ENCODE results near the gene APLP2.
"Not testable (repeated sequence)": the region's sequence is repeated elsewhere in the genome, so short reads cannot be mapped to it uniquely, and the experiment has no call there.

Gene APLP2

DNA sequence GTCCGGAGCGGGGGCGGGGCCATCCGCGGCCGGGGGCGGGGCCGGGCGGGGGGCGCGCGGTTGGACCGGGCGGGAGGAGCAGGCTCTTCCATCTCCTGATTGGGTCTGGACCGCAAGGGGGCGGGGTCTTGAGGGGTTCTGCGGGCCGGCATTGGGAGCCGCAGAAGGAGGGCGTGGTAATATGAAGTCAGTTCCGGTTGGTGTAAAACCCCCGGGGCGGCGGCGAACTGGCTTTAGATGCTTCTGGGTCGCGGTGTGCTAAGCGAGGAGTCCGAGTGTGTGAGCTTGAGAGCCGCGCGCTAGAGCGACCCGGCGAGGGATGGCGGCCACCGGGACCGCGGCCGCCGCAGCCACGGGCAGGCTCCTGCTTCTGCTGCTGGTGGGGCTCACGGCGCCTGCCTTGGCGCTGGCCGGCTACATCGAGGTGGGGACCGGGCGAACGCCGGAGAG is at the start of gene APLP2:
Gene APLP2 (plus strand): TSS at position 236 of the 450 bp plus-strand sequence. CDS start 84 bp downstream, at position 320.
- no peak for FAIRE-seq

DNA sequence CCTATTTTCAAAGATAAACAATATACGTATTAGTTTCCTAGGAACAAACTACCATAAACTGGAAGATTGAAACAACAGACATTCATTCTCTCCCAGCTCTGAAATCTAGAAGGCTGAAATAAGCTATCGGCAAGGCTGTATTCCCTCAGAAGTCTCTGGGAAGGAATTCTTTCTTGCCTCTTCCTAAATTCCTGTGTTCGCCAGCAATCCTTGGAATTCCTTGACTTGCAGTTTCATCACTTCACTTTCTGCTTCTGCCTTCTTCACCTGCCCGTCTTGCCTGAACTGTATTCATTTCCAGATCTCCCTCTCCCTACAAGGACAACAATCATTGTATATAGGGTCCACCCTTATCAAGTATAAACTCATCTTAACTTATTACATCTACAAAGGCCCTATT is 49.4 kb upstream of the APLP2 start:
- no peak for FAIRE-seq

DNA sequence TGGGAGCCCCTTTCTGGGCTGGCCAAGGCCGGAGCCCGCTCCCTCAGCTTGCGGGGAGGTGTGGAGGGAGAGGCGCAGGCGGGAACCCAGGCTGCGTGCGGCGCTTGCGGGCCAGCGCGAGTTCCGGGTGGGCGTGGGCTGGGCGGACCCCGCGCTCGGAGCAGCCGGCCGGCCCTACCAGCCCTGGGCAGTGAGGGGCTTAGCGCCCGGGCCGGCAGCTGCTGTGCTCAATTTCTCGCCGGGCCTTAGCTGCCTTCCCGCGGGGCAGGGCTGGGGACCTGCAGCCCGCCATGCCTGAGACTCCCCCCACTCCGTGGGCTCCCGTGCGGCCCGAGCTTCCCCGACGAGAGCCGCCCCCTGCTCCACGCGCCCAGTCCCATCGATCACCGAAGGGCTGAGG is 48.1 kb upstream of the APLP2 start:
- FAIRE-seq = not testable (repeated sequence)

DNA sequence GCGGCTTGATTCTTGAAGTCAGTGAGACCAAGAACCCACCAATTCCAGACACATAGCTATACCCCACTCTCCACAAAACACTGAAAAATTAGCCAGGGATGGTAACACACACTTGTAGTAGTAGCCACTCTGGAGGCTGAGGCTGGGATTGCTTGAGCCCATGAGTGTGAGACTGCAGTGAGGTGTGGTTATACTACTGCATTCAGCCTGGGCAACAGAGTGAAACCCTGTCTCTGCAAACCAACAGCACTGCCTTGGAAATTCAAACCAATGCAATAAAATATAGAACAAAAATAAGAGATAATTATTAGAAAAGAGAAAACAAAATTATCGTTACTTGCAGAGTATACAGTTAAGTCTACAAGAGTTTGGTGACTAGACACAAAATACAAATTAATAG is 46.9 kb upstream of the APLP2 start:
- FAIRE-seq = no peak

DNA sequence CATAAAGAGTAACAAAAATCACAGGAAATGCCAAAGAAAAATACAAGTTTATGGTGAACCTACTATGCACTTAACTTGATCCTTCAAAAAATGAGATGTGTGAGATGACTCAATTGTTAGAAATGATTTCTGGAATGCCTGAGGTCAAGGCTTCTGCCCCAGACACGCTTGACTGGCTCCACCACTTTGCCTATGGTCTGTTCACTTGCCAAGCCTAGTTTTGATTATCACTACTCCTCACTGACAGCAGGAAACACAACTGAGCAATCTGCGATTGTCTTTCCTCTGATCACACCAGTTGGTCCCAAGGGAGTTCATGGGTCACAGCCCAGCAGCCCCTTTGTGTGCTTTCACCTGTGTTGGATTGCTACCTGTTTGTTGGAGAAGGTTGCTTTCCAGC is 46.5 kb upstream of the APLP2 start:
- no peak for FAIRE-seq

GRCh38 chr11:130024361-130024760 is 45.3 kb upstream of the APLP2 start:
- no peak for FAIRE-seq

DNA sequence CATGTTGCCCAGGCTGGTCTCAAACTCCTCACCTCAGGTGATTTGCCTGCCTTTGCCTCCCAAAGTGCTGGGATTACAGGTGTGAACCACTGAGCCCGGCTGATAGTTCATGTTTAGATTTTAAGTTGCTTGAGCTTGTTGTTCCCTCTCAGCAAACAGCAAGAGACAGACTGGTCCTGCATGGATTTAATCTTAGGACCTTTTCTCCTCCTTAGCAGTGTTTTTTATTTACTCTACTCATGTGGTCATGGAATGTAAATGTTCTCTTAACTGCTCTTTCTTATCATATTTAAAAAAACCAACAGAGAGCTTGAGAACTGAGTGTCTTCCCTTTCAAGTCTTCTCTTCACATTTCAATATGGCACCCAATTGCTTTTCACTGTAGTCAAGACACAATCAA is 44.3 kb upstream of the APLP2 start:
- FAIRE-seq = no peak

GRCh38 chr11:130029137-130029536 is 40.6 kb upstream of the APLP2 start:
- no peak for FAIRE-seq

DNA sequence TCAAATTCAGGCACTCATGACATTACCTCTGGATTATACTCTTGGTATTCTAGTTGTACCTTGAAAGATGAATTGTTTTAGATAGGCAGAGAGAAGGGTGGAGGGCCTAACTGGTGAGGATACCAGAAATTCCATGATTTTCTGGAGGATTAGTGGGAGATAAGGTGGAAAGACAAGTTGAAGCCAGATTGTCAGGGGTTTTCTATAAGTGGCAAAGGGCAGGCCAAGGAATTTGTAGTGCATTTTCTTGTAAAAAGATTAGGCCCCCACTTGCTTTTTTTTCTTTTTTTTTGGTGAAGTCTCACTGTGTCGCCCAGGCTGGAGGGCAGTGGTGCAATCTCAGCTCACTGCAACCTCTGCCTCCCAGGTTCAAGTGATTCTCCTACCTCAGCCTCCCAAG is 38.6 kb upstream of the APLP2 start:
- FAIRE-seq = no peak

- no peak for FAIRE-seq
These were observed 37.7 kb upstream of the APLP2 start for GRCh38 chr11:130031945-130032344.

- FAIRE-seq = no peak
These were observed 36.8 kb upstream of the APLP2 start for GRCh38 chr11:130032931-130033330.

GRCh38 chr11:130034236-130034635 is 35.5 kb upstream of the APLP2 start:
- no peak for FAIRE-seq

GRCh38 chr11:130037058-130037457 is 32.6 kb upstream of the APLP2 start:
- no peak for FAIRE-seq

DNA sequence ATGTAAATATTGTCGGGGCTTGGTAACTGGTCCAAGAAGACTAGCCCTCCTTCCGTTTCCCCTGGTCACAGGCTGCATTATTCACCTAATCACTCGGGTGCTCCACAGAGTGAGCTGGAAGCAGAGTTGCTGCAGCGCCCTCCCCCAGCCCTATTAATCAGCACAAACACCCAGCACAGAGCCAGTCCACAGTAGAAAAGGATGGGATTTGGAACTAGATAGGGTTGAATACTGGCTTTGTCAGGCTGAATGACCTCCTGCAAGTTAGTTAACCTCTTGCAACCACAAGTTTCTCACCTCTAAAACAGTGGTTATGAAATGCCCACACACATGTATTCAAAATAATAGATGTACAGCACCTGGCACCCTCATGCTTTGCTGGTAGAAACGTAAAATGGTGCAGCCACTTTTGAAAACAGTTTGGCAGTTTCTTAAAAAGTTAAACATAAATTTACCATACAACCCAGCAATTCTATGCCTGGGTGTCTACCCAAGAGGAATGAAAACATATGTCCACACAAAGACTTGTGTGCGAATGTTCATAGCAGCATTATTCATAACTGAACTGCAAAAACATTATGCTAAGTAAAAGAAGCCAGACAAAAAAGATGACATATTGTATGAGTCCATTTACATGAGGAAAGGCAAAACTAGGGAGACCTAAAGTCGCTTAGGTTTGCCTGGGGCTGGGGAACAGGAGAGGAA is 31.7 kb upstream of the APLP2 start:
- no peak for FAIRE-seq

- no peak for FAIRE-seq
These were observed 29.3 kb upstream of the APLP2 start for GRCh38 chr11:130040281-130040940.

GRCh38 chr11:130042093-130042591 is 27.6 kb upstream of the APLP2 start:
- FAIRE-seq = no peak

GRCh38 chr11:130043575-130043974 is 26.1 kb upstream of the APLP2 start:
- no peak for FAIRE-seq

DNA sequence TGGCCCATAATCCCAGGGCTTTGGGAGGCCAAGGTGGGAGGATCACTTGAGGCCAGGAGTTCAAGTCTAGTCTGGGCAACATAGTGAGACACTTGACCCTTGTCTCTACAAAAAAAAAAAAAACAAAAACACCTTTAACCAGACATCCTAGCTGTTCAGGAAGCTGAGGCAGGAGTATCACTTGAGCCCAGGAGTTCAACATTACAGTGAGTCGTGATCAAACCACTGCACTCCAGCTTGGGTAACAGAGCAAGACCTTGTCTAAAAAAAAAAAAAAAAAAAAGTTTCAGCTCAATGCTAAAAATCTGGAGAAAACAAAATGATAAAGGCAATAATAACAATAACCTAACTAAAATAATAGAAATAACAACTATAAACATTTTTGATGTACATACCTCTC is 22.6 kb upstream of the APLP2 start:
- FAIRE-seq = no peak

DNA sequence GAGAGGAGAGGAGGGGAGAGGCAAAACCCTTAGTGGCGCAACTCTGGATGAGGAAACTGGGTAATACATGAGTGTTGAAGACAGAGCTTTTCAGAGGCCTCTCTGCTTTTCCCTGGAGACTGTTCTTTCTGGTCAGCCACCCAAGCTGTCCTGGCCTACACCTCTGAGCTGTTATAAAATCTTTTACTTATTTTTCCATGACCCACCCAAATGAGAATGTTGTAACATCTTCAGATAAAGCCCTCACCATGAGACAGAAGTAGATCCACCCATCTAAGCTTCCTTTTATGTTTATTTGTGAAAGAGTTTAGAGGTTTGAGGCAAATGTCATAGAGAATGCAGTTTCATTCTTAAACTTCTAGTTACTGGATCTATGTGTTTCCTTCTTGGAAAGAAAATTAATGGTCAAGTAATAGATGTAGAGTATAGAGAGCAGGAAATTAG is 20.3 kb upstream of the APLP2 start:
- no peak for FAIRE-seq

- FAIRE-seq = no peak
These were observed 19.4 kb upstream of the APLP2 start for GRCh38 chr11:130050257-130050656.

DNA sequence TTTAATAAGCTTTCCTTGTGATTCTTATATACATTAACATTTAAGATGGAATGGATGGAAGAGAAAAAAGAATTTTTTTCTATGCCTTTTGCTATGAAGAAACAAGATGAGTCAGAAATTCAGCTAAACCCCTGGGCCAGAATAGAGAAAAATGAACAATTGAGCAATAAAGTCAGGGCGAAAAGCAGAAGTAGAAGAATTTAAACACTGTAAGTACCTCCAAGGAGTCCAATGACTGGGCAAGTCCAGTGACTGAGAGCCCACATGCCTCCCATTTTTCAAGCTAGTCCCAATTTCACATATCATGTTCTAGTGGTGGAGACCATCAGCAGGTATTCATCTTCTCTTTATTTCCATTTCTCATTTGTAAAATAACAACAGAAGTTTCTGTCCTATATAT is 18.6 kb upstream of the APLP2 start:
- FAIRE-seq = no peak

- peak; percentile 8 for FAIRE-seq
These were observed 17.1 kb upstream of the APLP2 start for GRCh38 chr11:130052567-130052966.

DNA sequence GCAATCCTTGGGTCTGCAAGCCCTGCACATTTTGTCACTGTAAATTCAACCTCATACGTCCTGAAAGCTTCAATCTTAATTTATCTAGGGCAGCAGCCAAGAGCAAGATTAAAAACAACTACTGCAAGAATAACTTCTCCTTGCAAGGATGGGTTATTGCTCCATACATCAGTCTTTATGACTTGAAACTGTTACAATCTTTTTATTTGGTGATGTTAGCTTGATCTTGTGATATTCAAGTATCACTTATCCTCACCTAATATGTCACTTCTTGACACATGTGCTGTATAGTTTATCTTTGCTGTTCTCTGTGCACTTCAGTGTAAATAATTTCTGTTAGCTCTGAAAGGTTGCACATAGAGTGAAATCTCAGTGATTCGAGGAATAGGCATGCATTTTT is 14.7 kb upstream of the APLP2 start:
- no peak for FAIRE-seq

GRCh38 chr11:130055617-130056016 is 14.1 kb upstream of the APLP2 start:
- no peak for FAIRE-seq

Measured in endometrium (tissue), 2 donors.